OCI-LY1 (cell line): ENCODE results near the gene POLR3A.

Experiments used
- H2AFZ ChIP-seq: fragments of 200-600 bp; sonication (generic), shearing (Covaris generic); 2 replicates; pipeline ENCODE4 v1.6.0; 2014; ENCODE audit warnings: antibody characterized with exemption, mild to moderate bottlenecking, low read length
- H3F3A ChIP-seq: fragments of 200-600 bp; sonication (generic), shearing (Covaris generic); 2 replicates; pipeline ENCODE4 v1.6.0; 2014; ENCODE audit warnings: mild to moderate bottlenecking, antibody characterized with exemption, low read length, moderate library complexity; ENCODE audit not compliant: insufficient read depth
- H3K27ac ChIP-seq: fragments of 200-600 bp; sonication (generic); 2 replicates; pipeline ENCODE4 v1.5.1; 2014; ENCODE audit warnings: low read length, mixed run types, mild to moderate bottlenecking, low read depth; ENCODE audit not compliant: poor library complexity, severe bottlenecking
- H3K27me3 ChIP-seq: fragments of 200-600 bp; sonication (generic); 2 replicates; pipeline ENCODE4 v1.6.0; 2014; ENCODE audit warnings: antibody characterized with exemption, mild to moderate bottlenecking, low read length, moderate library complexity; ENCODE audit not compliant: insufficient read depth
- H3K36me3 ChIP-seq: fragments of 200-600 bp; sonication (generic); 2 replicates; pipeline ENCODE4 v1.6.1; 2014; ENCODE audit warnings: mild to moderate bottlenecking, antibody characterized with exemption, low read length, moderate library complexity, mixed read lengths; ENCODE audit not compliant: insufficient read depth
- H3K4me1 ChIP-seq: fragments of 200-600 bp; sonication (generic); 2 replicates; pipeline ENCODE4 v1.5.1; 2014; ENCODE audit warnings: mild to moderate bottlenecking, low read length, moderate library complexity; ENCODE audit not compliant: insufficient read depth, severe bottlenecking
- H3K4me2 ChIP-seq: fragments of 200-600 bp; sonication (generic), shearing (Covaris generic); 2 replicates; pipeline ENCODE4 v1.6.1; 2014; ENCODE audit warnings: low read length
- H3K4me3 ChIP-seq: fragments of 200-600 bp; sonication (generic); 2 replicates; pipeline ENCODE4 v1.5.1; 2014; ENCODE audit warnings: low read length, low read depth, mild to moderate bottlenecking, mixed read lengths; ENCODE audit not compliant: poor library complexity, severe bottlenecking
- H3K79me2 ChIP-seq: fragments of 200-600 bp; shearing (Covaris generic); 2 replicates; pipeline ENCODE4 v1.6.1; 2016; ENCODE audit warnings: mixed run types, low read length, mixed read lengths; ENCODE audit not compliant: insufficient read depth
- H3K9ac ChIP-seq: fragments of 200-600 bp; sonication (generic), shearing (Covaris generic); 2 replicates; pipeline ENCODE4 v1.6.1; 2014; ENCODE audit warnings: mild to moderate bottlenecking, low read length, mixed read lengths
- H3K9me2 ChIP-seq: fragments of 200-600 bp; sonication (generic), shearing (Covaris generic); 2 replicates; pipeline ENCODE4 v1.6.1; 2014; ENCODE audit warnings: low read depth, mild to moderate bottlenecking, low read length, mixed read lengths
- H3K9me3 ChIP-seq: fragments of 200-600 bp; shearing (Covaris generic); 2 replicates; pipeline ENCODE4 v1.6.1; 2014; ENCODE audit warnings: low read length, mixed read lengths
- H4K20me1 ChIP-seq: fragments of 200-600 bp; sonication (generic), shearing (Covaris generic); 2 replicates; pipeline ENCODE4 v1.6.0; 2016; ENCODE audit warnings: mild to moderate bottlenecking, low read length; ENCODE audit not compliant: insufficient read depth
- CTCF ChIP-seq: fragments of 200-600 bp; sonication (generic), shearing (Covaris generic); IDR thresholded peaks from 2 replicates; pipeline ENCODE4 v1.5.1; 2017; ENCODE audit warnings: mild to moderate bottlenecking, antibody characterized with exemption, low read length, moderate library complexity, mixed read lengths
- EZH2 ChIP-seq: fragments of 200-600 bp; sonication (generic), shearing (Covaris generic); IDR thresholded peaks from 2 replicates; pipeline ENCODE4 v1.8.0; 2017; ENCODE audit warnings: borderline replicate concordance, mixed run types, mild to moderate bottlenecking, antibody characterized with exemption, low read length, moderate library complexity, mixed read lengths

Gene POLR3A

DNA sequence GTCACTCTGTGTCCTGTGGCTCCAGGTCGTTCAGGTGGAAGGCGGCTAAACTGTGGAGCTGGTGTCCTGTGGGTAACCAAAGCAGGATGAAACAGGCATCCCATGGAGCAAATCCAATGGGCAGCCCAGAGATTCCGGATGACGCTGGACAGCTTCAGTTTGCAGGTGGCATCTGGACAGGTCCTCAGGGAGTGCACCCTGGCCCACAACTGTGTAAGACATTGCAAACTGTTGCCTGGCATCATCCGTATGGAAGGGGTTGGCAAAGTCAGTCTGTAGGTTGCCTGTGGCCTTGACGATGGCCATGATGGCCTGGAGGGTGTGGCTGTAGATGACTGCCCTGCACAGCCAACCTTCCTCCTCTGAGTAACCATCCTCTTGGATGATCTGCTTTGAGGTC, 39.8 kb upstream of the POLR3A start:
- no peaks in the 10 kb centered on the region for H3K79me2 ChIP-seq
- H3K9me2 ChIP-seq = no peaks in the 10 kb centered on the region
- no peak overlapping the region for H3K9ac ChIP-seq
- 0 out of 2 replicates have a peak, but pooled peaks cover 5% of the 10 kb centered on the region for H3K27me3 ChIP-seq
- no peaks in the 10 kb centered on the region for H3K4me1 ChIP-seq
- H3K4me3 ChIP-seq = no peak overlapping the region
- TF ChIP-seq EZH2 (no peak), CTCF (no peak)
- H3F3A ChIP-seq = no peaks in the 10 kb centered on the region
- H3K4me2 ChIP-seq = no peak overlapping the region
- no peaks in the 10 kb centered on the region for H3K9me3 ChIP-seq
- no peaks in the 10 kb centered on the region for H4K20me1 ChIP-seq
- no peak overlapping the region for H2AFZ ChIP-seq
- H3K27ac ChIP-seq = no peak overlapping the region
- H3K36me3 ChIP-seq = no peaks in the 10 kb centered on the region

- peaks cover 5% of the 10 kb centered on the region; the same call in 1 of the 2 replicates for H3K27me3 ChIP-seq
- no peak overlapping the region for H3K4me3 ChIP-seq
- no peaks in the 10 kb centered on the region for H4K20me1 ChIP-seq
- no peaks in the 10 kb centered on the region for H3K36me3 ChIP-seq
- no peak for TF ChIP-seq EZH2
- TF ChIP-seq CTCF = no peak
- H3K9me3 ChIP-seq = no peaks in the 10 kb centered on the region
- H3K4me1 ChIP-seq = no peaks in the 10 kb centered on the region
- H3K9me2 ChIP-seq = no peaks in the 10 kb centered on the region
- H3K9ac ChIP-seq = no peak overlapping the region
- H3K27ac ChIP-seq = no peak overlapping the region
- H3K4me2 ChIP-seq = no peak overlapping the region
- H3K79me2 ChIP-seq = no peaks in the 10 kb centered on the region
- no peak overlapping the region for H2AFZ ChIP-seq
- no peaks in the 10 kb centered on the region for H3F3A ChIP-seq
These were observed 37.6 kb upstream of the POLR3A start for GRCh38 chr10:78066728-78067430.

DNA sequence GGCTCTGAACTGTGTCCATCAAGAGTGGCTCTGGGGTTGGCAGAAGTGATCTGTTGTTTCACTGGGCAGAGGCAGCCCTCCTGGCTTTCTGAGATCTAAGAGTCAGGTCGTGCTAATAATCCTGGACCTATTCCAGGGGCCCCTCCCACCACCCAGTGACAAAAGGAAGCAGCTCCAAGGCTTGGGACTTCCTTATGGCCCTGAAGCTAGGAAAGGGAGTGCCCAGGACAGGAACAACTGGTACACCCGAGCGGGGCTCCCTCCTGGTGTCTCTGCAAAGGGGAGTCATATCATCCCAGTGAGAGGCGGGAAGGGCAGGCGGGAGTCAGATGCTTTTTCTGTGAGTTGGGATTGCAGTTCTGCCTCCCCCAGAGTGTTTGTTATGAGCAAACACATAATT, 36.7 kb upstream of the POLR3A start:
- Histone ChIP-seq H3K9ac (no peak overlapping the region), H3K27ac (no peak overlapping the region)

More for the DNA sequence above, 36.7 kb upstream of the POLR3A start:
- no peak for TF ChIP-seq EZH2
- no peak for TF ChIP-seq CTCF
- H3F3A ChIP-seq = no peaks in the 10 kb centered on the region
- no peaks in the 10 kb centered on the region for H3K4me1 ChIP-seq
- H3K27me3 ChIP-seq = peaks cover 5% of the 10 kb centered on the region; the same call in 1 of the 2 replicates
- no peaks in the 10 kb centered on the region for H4K20me1 ChIP-seq
- H3K9me3 ChIP-seq = no peaks in the 10 kb centered on the region
- no peak overlapping the region for H2AFZ ChIP-seq
- H3K4me2 ChIP-seq = no peak overlapping the region
- no peaks in the 10 kb centered on the region for H3K9me2 ChIP-seq
- no peaks in the 10 kb centered on the region for H3K79me2 ChIP-seq
- H3K36me3 ChIP-seq = no peaks in the 10 kb centered on the region
- H3K4me3 ChIP-seq = no peak overlapping the region
